Fibroblast of skin of abdomen (primary cell): ENCODE data around the gene TGM1.
"Not testable (repeated sequence)": the region's sequence is repeated elsewhere in the genome, so short reads cannot be mapped to it uniquely, and the experiment has no call there.

Source experiments
- DNase-seq: peaks from one replicate; pipeline ENCODE4 v3.0.0-alpha.2; 2013

Gene TGM1

GRCh38 chr14:24203249-24203886 is 59.6 kb downstream of the TGM1 start:
- DNase-seq, result not testable (repeated sequence)

DNA sequence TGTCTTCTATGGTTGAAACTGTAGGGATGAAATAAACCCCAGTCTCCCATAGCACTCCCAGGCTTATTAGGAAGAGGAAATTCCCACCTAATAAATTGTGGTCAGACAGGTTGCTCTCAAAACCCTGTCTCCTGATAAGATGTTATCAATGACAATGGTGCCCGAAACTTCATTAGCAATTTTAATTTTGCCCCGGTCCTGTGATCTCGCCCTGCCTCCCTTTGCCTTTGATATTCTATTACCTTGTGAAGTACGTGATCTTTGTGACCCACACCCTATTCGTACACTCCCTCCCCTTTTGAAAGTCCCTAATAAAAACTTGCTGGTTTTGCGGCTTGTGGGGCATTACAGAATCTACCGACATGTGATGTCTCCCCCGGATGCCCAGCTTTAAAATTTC is 60.4 kb downstream of the TGM1 start:
- not testable (repeated sequence) for DNase-seq
